Colonic mucosa (tissue), 4 donors: Measurements from ENCODE around the gene WDR20. TPM values are rescaled to one million over a fixed set of nuclear protein-coding genes. Genes with fewer than 3 reads are reported as not detected.

ENCODE experiments used
- DNase-seq: peaks from one replicate; pipeline ENCODE4 v3.0.0-alpha.2; 2020
- H3K27ac ChIP-seq: fragments of 200-600 bp; one replicate; pipeline ENCODE4 v1.8.0; 2021
- H3K27me3 ChIP-seq: fragments of 200-600 bp; one replicate; pipeline ENCODE4 v1.8.0; 2021
- H3K36me3 ChIP-seq: fragments of 200-600 bp; one replicate; pipeline ENCODE4 v1.8.0; 2021
- H3K4me1 ChIP-seq: fragments of 200-600 bp; one replicate; pipeline ENCODE4 v1.8.0; 2021; ENCODE audit warnings: mild to moderate bottlenecking
- H3K4me3 ChIP-seq: fragments of 200-600 bp; one replicate; pipeline ENCODE4 v1.8.0; 2021
- H3K9ac ChIP-seq, 2 donors: one replicate each; pipeline ENCODE4 v1.7.0; 2013; ENCODE audit warnings: control low read depth in 2 of 2, low read depth in 2 of 2, low read length in 2 of 2
- H3K9me3 ChIP-seq: fragments of 200-600 bp; one replicate; pipeline ENCODE4 v1.8.0; 2021
- intact Hi-C: fragments of 100-400 bp; cut with DNase I; formaldehyde crosslinking; loops from one replicate; pipeline ENCODE4 v1.14.1; 2022
- total RNA-seq, 2 donors: library from RNA; stranded (reverse); fragmentation: NEBNext Ultra II Directional in 1 of 2; extraction: Animal tissue kit (Norgen Biotek cat#: 25700) in 1 of 2; gene quantifications; one replicate each; pipeline ENCODE4 v1.2.1, GENCODE V29; 2021
- TF ChIP-seq, protein P1 (sequence below): fragments of 200-600 bp; IDR thresholded peaks from one replicate; pipeline ENCODE4 v1.8.0; 2022; ENCODE audit warnings: antibody characterized with exemption, mild to moderate bottlenecking
- donor health status: healthy.
- donor health status: DM: no; HTN: no; CAD: no.
- donor health status: DM: no; HTN: no; CAD: no.

WDR20 gene
- total RNA-seq, 2 donors from 2014 or later: 30.0 to 31.2 TPM

DNA sequence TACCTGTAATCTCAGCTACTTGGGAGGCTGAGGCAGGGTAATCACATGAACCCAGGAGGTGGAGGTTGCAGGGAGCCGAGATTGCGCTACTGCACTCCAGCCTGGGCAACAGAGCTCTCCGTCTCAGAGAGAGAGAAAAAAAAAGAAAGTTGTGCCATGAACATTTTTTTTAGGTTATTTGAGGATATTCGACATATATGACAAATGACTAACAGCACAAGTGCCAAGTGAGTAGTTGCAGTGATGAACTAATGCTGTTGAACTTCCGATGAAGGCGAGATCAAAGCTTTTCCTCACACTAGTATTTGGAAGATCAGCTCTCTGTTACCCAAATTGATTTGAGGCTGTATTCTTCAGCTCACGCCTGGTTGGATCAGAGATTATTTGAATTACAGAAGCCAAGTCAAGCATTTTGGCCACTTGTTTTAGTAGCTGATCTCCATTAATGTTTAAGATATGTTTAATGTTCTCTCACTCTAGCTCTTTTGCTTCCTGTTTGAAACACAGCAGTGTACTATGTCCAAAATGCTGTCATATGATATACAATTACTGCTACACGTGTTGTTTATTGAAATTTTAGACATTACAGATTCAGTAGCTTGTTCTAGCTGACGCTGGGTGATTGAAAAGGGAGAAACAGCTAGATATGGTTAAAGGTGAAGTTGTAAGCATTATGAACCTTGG lies 43.4 kb downstream of the WDR20 start:
- Histone ChIP-seq H3K9ac (no peak overlapping the region), H3K27me3 (no peaks in the 10 kb centered on the region), H3K9me3 (no peaks in the 10 kb centered on the region), H3K4me3 (no peak overlapping the region), H3K27ac (no peak overlapping the region), H3K4me1 (no peaks in the 10 kb centered on the region), H3K36me3 (no peaks in the 10 kb centered on the region)
- DNase-seq: no peak
- intact Hi-C loops: no loop called here
- TF ChIP-seq, protein P1, sequence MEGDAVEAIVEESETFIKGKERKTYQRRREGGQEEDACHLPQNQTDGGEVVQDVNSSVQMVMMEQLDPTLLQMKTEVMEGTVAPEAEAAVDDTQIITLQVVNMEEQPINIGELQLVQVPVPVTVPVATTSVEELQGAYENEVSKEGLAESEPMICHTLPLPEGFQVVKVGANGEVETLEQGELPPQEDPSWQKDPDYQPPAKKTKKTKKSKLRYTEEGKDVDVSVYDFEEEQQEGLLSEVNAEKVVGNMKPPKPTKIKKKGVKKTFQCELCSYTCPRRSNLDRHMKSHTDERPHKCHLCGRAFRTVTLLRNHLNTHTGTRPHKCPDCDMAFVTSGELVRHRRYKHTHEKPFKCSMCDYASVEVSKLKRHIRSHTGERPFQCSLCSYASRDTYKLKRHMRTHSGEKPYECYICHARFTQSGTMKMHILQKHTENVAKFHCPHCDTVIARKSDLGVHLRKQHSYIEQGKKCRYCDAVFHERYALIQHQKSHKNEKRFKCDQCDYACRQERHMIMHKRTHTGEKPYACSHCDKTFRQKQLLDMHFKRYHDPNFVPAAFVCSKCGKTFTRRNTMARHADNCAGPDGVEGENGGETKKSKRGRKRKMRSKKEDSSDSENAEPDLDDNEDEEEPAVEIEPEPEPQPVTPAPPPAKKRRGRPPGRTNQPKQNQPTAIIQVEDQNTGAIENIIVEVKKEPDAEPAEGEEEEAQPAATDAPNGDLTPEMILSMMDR: no peak

DNA sequence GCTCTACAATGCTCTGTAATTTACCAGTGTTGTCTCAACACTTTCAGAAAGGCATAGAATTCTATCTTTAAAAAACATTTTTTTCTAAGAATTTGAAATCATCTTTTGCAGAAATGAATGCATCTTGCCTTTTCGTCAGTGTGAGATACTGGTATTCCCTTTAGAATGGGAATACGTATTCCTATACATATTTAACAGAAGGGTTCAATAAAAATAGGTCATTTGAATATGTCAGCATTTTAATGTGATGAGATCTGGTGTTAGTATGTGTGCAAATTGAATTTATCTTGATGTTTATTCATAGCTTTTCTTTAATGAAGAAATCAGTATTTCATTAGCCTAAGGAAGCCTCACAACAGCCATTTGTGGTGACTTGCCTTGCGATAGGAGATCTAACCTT lies 44.2 kb downstream of the WDR20 start:
- no peaks in the 10 kb centered on the region for H3K9me3 ChIP-seq
- H3K27me3 ChIP-seq: no peaks in the 10 kb centered on the region
- TF ChIP-seq, protein P1: no peak
- no peaks in the 10 kb centered on the region for H3K4me1 ChIP-seq
- no peak overlapping the region for H3K9ac ChIP-seq
- no peaks in the 10 kb centered on the region for H3K36me3 ChIP-seq
- DNase-seq: no peak
- intact Hi-C loops: no loop called here
- H3K27ac ChIP-seq: no peak overlapping the region
- no peak overlapping the region for H3K4me3 ChIP-seq

DNA sequence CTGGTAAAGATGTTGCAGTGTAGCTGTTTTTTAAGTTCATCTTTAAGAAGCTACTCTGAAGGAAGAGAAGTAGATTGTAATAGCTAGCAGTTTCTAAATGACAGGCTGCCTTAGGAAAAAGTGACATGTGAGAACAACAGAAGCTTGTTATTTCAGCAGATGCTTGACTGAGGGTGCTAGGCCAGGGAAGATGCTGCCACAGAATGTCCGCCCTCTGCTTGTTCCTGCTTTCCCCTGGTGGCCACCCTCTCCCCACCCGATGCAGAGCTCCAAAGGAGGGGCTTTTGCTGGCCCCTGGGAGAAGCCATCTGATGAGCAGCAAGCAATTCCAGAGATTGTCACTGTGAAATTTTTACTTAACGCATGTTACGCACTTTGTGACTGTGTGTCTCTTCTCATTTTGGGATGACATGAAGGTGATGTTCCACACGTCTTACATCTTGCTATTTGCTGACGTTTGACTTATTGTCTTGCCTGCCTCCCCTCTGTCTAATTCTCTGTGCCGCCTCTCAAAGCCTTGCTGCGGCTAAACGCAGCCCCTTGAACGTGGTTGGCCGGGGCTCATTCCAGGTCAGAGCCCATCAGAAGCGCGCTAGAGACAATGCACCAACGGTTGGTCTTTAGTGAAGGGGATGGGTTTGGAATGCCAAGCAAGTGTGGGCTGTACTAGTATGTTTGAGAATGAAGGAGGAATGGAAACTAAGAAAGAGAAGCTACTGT lies 44.8 kb downstream of the WDR20 start:
- Histone ChIP-seq H3K4me1 (no peaks in the 10 kb centered on the region), H3K27ac (no peak overlapping the region)

DNA sequence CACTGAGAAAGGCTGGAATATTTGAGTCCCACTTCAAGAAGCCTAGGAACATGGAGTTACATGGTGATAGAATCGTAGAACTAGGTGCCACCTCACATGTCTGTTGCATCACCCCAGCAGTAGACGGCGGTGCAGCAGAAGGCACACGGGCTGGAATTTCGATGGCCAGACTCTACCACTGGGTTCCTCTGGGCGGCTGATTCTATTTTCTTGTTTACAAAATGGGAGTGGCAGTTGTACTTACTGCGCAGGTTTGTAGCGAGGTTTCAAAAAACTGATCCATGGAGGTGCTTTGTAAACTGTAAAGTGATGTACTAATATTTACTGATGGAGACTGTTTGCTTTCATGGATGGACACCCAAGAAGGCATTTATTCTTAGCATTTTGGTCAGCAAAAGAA lies 45.7 kb downstream of the WDR20 start:
- Histone ChIP-seq H3K9me3 (no peaks in the 10 kb centered on the region), H3K4me1 (no peaks in the 10 kb centered on the region), H3K4me3 (no peak overlapping the region), H3K9ac (no peak overlapping the region), H3K27ac (no peak overlapping the region), H3K27me3 (no peaks in the 10 kb centered on the region), H3K36me3 (no peaks in the 10 kb centered on the region)
- TF ChIP-seq, protein P1: no peak
- intact Hi-C loops: no loop called here
- DNase-seq: peak; percentile 45

More for the DNA sequence above, 44.8 kb downstream of the WDR20 start:
- DNase-seq: no peak
- H3K4me3 ChIP-seq: no peak overlapping the region
- intact Hi-C loops: no loop called here
- H3K9me3 ChIP-seq: no peaks in the 10 kb centered on the region
- H3K36me3 ChIP-seq: no peaks in the 10 kb centered on the region
- H3K9ac ChIP-seq: no peak overlapping the region
- TF ChIP-seq, protein P1: no peak
- H3K27me3 ChIP-seq: no peaks in the 10 kb centered on the region

DNA sequence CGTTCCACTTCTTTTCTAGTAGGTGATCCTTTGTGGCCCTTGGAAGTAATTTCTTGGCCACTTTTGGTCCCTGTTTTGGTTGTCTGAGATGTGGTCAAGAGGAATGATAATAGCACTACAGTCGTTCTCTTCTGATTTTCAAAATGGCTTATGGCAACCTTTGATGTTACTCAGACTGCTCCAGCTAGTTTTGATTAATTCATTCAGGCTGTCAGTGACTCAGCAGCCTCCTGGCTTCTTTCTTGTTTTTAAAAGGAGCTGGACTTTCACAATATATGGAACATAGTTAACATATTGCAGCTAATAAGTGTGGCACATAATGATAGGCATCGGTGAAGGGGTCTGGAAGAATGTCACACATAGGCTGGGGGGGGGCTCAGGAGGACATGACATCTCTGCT lies 47.3 kb downstream of the WDR20 start:
- H3K27me3 ChIP-seq: no peaks in the 10 kb centered on the region

More for the DNA sequence above, 47.3 kb downstream of the WDR20 start:
- Histone ChIP-seq H3K4me3 (no peak overlapping the region), H3K9ac (peak overlapping the region in 1 of 2 donors; percentile 31), H3K4me1 (no peaks in the 10 kb centered on the region), H3K9me3 (no peaks in the 10 kb centered on the region), H3K27ac (no peak overlapping the region), H3K36me3 (no peaks in the 10 kb centered on the region)
- DNase-seq: no peak
- intact Hi-C loops: no loop called here
- TF ChIP-seq, protein P1: no peak
